Measurements from ENCODE around the gene HMGCS1.

HMGCS1 gene

GRCh38 chr5:43304525-43304924 lies 8.7 kb downstream of the HMGCS1 start:
- Mint-ChIP-seq H3K9me3 (no peaks in the 10 kb centered on the region), H3K4me3 (peak overlapping the region; percentile 25 to 29), H3K27me3 (no peaks in the 10 kb centered on the region), H3K36me3 (peaks cover 31 to 45% of the 10 kb centered on the region in 2 donors), H3K4me1 (peaks cover 29 to 78% of the 10 kb centered on the region in 2 donors), H3K27ac (no peak overlapping the region)
- peak; percentile 65 to 71 for ATAC-seq (replicated peaks)
- DNase-seq: no peak

DNA sequence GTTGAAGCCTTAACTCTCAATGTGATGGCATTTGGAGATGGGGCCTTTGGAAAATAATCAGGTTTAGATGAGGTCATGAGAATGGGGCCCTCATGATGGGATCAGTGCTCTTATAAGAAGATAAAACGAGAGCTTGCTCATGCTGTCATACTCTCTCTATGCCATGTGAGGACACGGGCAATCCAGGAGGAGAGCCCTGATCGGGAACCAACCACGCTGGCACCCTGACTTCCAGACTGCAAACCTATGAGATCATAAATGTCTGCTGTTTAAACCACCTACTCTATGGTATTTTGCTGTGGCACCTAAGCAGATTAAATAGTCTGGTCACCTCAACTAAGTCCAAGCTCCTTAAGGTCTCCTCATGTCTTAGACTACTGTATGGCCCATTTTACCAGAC lies 10.0 kb downstream of the HMGCS1 start:
- Mint-ChIP-seq H3K27me3 (no peaks in the 10 kb centered on the region), H3K36me3 (peaks cover 30 to 45% of the 10 kb centered on the region in 2 donors), H3K9me3 (no peaks in the 10 kb centered on the region), H3K4me3 (no peak overlapping the region), H3K4me1 (peaks cover 24 to 70% of the 10 kb centered on the region in 2 donors), H3K27ac (no peak overlapping the region)
- ATAC-seq (replicated peaks) (no peak), DNase-seq (no peak)

DNA sequence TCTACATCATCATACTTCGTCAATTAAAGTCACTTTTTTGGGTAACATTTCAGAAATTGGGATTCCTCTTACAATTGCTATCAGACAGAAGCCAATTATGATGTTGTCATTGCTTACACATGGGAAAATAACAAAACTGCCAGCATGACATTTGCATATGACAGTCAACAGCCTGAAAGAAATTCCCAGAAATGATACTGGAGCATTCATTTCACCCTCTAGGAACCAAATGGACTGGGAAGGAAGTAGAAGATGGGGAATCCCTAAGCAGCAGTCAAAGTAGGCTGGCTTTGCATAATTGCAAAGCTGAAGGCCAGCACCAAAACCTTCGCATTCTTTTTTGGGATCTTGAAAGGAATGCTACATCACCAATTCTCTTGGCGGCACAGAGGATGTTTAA lies 10.7 kb downstream of the HMGCS1 start:
- Mint-ChIP-seq H3K9me3 (no peaks in the 10 kb centered on the region), H3K4me3 (no peak overlapping the region), H3K36me3 (peaks cover 31 to 49% of the 10 kb centered on the region in 2 donors), H3K27ac (no peak overlapping the region), H3K4me1 (peaks cover 24 to 64% of the 10 kb centered on the region in 2 donors), H3K27me3 (no peaks in the 10 kb centered on the region)
- ATAC-seq (replicated peaks) (no peak), DNase-seq (no peak)

DNA sequence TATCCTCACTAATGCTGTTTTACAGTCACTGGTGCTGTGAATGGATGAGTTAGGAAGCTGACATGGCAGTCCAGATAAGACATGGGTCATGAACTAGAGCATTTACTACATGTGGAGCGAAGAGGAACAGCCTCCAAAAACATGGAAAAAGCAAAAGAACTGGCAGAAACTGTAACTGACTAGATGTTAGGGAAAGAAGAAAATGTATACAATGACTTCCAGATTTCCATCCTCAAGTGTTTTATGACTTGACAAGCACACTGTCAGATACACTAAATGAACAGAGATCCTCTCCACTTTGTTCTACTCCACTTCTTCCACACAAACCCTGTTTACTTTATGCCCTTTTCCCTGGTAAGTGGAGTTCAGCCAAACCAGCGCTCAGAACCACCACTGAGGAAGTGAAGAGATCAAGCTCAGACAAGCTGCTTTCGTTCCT lies 11.5 kb downstream of the HMGCS1 start:
- Mint-ChIP-seq H3K4me3 (no peak overlapping the region), H3K36me3 (peaks cover 31 to 55% of the 10 kb centered on the region in 2 donors), H3K4me1 (peaks cover 24 to 58% of the 10 kb centered on the region in 2 donors), H3K27ac (no peak overlapping the region), H3K27me3 (no peaks in the 10 kb centered on the region), H3K9me3 (no peaks in the 10 kb centered on the region)
- DNase-seq: no peak
- ATAC-seq (replicated peaks): no peak

- Mint-ChIP-seq H3K27me3 (no peaks in the 10 kb centered on the region), H3K27ac (no peak overlapping the region), H3K4me1 (peaks cover 26 to 46% of the 10 kb centered on the region in 2 donors), H3K36me3 (peaks cover 35 to 58% of the 10 kb centered on the region in 2 donors), H3K9me3 (no peaks in the 10 kb centered on the region), H3K4me3 (no peak overlapping the region)
- ATAC-seq (replicated peaks) (no peak), DNase-seq (no peak)
These were observed 13.1 kb downstream of the HMGCS1 start for GRCh38 chr5:43300112-43300511.

DNA sequence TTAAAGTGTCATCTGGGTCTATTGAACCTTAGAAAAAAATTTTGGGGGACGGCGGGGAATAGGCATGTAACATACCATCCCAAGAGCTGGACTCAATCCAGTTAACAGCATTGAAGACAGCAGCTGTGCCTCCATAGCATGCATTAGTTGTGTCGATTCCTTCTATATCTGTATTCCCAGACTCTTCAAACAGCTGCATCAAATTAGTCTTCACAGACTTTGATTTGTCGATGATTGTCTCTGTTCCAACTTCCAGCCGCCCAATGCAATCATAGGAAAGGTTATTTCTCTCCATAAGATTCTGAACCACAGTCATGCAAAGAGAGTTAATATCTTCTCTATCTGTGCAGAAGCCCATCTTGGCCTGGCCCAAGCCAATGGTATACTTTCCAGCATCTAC lies 14.8 kb downstream of the HMGCS1 start:
- DNase-seq (no peak), ATAC-seq (replicated peaks) (no peak)
- Mint-ChIP-seq H3K27me3 (no peaks in the 10 kb centered on the region), H3K4me1 (peaks cover 22 to 29% of the 10 kb centered on the region in 2 donors), H3K4me3 (no peak overlapping the region), H3K27ac (no peak overlapping the region), H3K9me3 (no peaks in the 10 kb centered on the region), H3K36me3 (peaks cover 39 to 67% of the 10 kb centered on the region in 2 donors)

DNA sequence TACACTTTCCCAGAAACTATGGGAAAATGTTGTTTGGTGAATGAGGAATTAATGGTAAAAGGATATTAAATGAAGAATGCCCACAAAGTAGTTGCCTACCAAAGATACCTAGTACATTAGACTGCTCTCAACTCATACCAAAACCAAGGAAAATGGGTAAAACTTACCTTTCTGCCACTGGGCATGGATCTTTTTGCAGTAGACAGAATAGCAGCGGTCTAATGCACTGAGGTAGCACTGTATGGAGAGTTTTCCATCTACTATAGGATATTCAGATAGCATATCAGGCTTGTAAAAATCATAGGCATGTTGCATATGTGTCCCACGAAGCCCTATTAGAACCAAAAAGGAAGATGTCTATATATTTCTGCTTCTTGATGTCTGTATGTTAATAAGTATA lies 16.4 kb downstream of the HMGCS1 start:
- peaks cover 27 to 54% of the 10 kb centered on the region in 2 donors for H3K36me3 Mint-ChIP-seq
- peaks cover 10 to 14% of the 10 kb centered on the region in 2 donors for H3K4me1 Mint-ChIP-seq
- ATAC-seq (replicated peaks): no peak
- H3K9me3 Mint-ChIP-seq: no peaks in the 10 kb centered on the region
- no peak overlapping the region for H3K4me3 Mint-ChIP-seq
- DNase-seq: no peak
- H3K27ac Mint-ChIP-seq: no peak overlapping the region
- no peaks in the 10 kb centered on the region for H3K27me3 Mint-ChIP-seq

GRCh38 chr5:43295202-43295601 lies 18.0 kb downstream of the HMGCS1 start:
- H3K36me3 Mint-ChIP-seq: peaks cover 24 to 49% of the 10 kb centered on the region in 2 donors
- peaks cover 0 to 2% of the 10 kb centered on the region in 2 donors for H3K4me1 Mint-ChIP-seq
- no peak for DNase-seq
- no peak overlapping the region for H3K27ac Mint-ChIP-seq
- H3K27me3 Mint-ChIP-seq: no peaks in the 10 kb centered on the region
- no peak for ATAC-seq (replicated peaks)
- no peak overlapping the region for H3K4me3 Mint-ChIP-seq
- H3K9me3 Mint-ChIP-seq: no peaks in the 10 kb centered on the region

DNA sequence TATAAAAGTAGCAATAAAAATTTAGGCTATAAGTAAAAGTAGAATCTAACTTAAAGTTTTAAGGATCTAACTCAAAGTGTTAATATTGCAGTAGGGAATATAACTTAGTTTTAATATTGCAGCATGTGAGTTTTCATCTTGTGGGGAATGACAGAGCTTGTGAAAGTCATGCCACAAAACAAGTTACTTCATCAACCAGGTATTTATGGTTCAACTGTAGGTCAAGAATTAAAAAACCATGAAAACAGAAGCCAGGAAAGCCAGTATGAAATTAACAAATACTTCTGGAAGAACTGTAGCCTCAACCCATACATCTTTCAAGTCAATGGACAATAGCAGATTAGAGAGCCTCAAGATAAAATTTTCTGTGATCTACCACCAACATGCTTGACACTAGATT lies 19.0 kb downstream of the HMGCS1 start:
- ATAC-seq (replicated peaks): no peak
- no peak for DNase-seq
- Mint-ChIP-seq H3K36me3 (peaks cover 23 to 51% of the 10 kb centered on the region in 2 donors), H3K4me3 (no peak overlapping the region), H3K9me3 (no peaks in the 10 kb centered on the region), H3K4me1 (peaks cover 0 to 2% of the 10 kb centered on the region in 2 donors), H3K27ac (no peak overlapping the region), H3K27me3 (no peaks in the 10 kb centered on the region)

DNA sequence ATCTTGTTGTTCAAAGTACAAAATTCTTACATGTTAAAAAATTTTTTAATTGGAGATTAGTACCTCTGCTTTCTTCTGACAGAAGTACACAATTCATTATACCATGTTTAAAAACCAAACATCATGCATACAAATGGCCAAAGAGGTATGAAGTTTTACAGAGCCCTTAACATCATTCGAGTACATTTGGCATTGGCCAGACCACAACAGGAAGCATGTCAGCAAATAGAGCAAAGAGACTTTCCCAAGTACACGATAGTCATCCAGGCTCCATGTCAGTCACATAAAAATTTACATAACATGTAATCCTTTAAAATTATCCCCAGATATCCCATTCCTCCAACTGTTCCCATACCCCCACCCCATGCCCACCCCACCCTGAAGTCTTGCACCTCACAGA lies 22.5 kb downstream of the HMGCS1 start:
- H3K36me3 Mint-ChIP-seq: peaks cover 38 to 56% of the 10 kb centered on the region in 2 donors
- ATAC-seq (replicated peaks) (no peak), DNase-seq (no peak)
- H3K27me3 Mint-ChIP-seq: no peaks in the 10 kb centered on the region
- no peak overlapping the region for H3K27ac Mint-ChIP-seq
- peaks cover 0 to 2% of the 10 kb centered on the region in 2 donors for H3K4me1 Mint-ChIP-seq
- no peaks in the 10 kb centered on the region for H3K9me3 Mint-ChIP-seq
- no peak overlapping the region for H3K4me3 Mint-ChIP-seq

DNA sequence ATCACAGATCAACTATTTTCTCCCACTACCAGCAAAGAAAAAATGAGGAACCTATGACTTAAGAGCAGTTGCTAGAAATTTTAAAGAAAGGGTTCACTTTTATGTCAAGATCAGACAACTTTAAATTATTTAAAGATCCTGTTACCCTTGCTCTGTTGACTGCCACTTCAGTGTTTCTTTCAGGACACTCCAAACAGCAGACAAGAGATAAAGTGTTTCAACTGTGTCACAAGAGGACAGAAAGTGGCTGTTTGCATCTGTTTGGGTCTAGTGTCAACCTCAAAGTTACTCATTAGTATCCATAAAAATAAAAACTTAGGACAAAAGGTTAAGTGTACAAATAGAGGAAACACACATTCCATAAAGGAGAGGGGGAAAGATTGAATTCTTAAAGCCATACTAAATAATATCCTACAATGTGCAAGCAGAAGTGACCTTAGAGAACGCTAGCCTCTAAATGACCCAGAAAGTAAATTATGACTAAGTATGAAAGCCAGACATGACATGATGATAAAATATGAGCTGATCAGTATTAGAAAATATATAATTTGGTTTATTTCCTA lies 24.9 kb downstream of the HMGCS1 start:
- H3K27ac Mint-ChIP-seq: no peak overlapping the region
- H3K9me3 Mint-ChIP-seq: peaks cover 0 to 2% of the 10 kb centered on the region in 2 donors
- H3K4me1 Mint-ChIP-seq: no peaks in the 10 kb centered on the region
- ATAC-seq (replicated peaks): no peak
- DNase-seq: no peak
- no peak overlapping the region for H3K4me3 Mint-ChIP-seq
- H3K27me3 Mint-ChIP-seq: no peaks in the 10 kb centered on the region
- H3K36me3 Mint-ChIP-seq: peaks cover 32 to 62% of the 10 kb centered on the region in 2 donors

DNA sequence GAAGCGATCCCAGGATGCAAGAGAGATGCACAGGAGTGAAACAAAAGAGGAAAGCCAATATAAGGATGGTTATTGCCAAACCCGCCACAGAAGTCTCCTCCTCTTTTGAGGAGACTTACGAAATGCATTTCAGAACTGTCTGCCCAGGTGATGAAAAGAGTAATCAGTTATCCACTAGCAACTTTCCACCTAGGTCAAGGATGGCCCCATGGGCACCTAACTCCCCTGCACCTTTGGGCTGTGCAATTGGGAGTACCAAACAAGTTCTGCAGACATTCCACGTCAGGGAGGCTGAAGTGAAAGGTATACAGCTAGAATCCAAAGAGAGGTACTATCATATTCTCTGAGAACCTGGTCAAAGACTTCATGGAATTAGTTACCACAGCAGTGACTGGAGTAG lies 25.7 kb downstream of the HMGCS1 start:
- no peak for DNase-seq
- Mint-ChIP-seq H3K4me3 (no peak overlapping the region), H3K4me1 (no peaks in the 10 kb centered on the region), H3K36me3 (peaks cover 32 to 62% of the 10 kb centered on the region in 2 donors), H3K27ac (no peak overlapping the region), H3K27me3 (no peaks in the 10 kb centered on the region), H3K9me3 (peaks cover 0 to 2% of the 10 kb centered on the region in 2 donors)
- ATAC-seq (replicated peaks): no peak

GRCh38 chr5:43286623-43287022 lies 26.6 kb downstream of the HMGCS1 start:
- H3K27me3 Mint-ChIP-seq: no peaks in the 10 kb centered on the region
- peaks cover 35 to 62% of the 10 kb centered on the region in 2 donors for H3K36me3 Mint-ChIP-seq
- H3K27ac Mint-ChIP-seq: no peak overlapping the region
- DNase-seq (no peak), ATAC-seq (replicated peaks) (peak in 1 of 2 donors; percentile 22)
- no peaks in the 10 kb centered on the region for H3K4me1 Mint-ChIP-seq
- H3K9me3 Mint-ChIP-seq: peaks cover 0 to 2% of the 10 kb centered on the region in 2 donors
- no peak overlapping the region for H3K4me3 Mint-ChIP-seq

DNA sequence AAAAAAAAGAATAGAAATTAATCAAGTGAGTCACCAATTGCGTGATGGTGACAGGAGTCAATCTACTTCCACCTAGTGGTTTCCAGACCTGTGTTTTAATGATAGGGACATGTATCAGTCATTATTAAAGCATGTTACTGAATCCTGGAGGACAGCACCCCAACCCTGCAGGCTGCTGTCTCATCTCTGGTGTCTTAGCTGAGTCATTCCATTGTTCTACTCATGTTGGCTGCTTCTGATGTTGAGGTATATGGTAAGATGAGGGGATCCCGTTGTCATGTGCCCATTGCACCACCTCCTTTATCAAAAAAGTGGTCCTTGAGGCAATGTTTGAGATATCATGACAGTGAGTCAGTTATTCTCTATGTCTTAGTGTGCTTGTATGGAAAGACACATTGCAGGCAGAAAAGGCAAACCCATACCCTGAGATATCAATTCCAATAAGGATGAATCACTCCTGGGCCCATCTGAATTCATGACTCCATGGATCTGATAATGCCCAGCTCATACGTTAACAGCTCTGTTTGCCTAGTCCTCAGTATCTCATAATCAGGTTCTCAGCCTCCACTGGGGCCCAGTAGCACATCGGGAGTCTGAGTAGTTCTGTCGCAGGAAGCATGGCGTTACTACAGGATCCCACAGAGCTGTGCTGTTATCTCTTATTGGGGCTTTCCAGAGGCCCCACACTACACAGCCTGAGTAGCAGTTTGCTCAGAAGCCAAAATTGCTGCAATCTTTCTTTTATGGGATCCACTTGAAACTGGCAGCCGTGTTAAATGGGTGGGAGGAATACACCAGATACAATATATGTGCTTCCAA lies 31.2 kb downstream of the HMGCS1 start:
- no peak overlapping the region for H3K27ac Mint-ChIP-seq
- peaks cover 0 to 2% of the 10 kb centered on the region in 2 donors for H3K9me3 Mint-ChIP-seq
- DNase-seq: no peak
- ATAC-seq (replicated peaks): peak in 1 of 2 donors; percentile 38
- H3K4me1 Mint-ChIP-seq: no peaks in the 10 kb centered on the region
- H3K27me3 Mint-ChIP-seq: peaks cover 0 to 5% of the 10 kb centered on the region in 2 donors
- H3K4me3 Mint-ChIP-seq: no peak overlapping the region
- peaks cover 24 to 33% of the 10 kb centered on the region in 2 donors for H3K36me3 Mint-ChIP-seq
